GM19043 (cell line): ENCODE measurements around the gene CNKSR3.
A peak's percentile ranks its signal among the peaks of the same experiment; 100 is the strongest.
"Not testable (repeated sequence)": the region's sequence is repeated elsewhere in the genome, so short reads cannot be mapped to it uniquely, and the experiment has no call there.

Experiments used
- ATAC-seq: cut with Tn5 transposase; IDR thresholded peaks from one replicate; pipeline ENCODE4 v1.9.1; 2021; ENCODE audit warnings: low read depth; ENCODE audit not compliant: unreplicated experiment

CNKSR3 gene

GRCh38 chr6:154510144-154510905, at the start of gene CNKSR3:
CNKSR3 (minus strand) TSS chr6:154510685; CDS start chr6:154510114, 571 bp downstream.
- peak; percentile 55 for ATAC-seq

DNA sequence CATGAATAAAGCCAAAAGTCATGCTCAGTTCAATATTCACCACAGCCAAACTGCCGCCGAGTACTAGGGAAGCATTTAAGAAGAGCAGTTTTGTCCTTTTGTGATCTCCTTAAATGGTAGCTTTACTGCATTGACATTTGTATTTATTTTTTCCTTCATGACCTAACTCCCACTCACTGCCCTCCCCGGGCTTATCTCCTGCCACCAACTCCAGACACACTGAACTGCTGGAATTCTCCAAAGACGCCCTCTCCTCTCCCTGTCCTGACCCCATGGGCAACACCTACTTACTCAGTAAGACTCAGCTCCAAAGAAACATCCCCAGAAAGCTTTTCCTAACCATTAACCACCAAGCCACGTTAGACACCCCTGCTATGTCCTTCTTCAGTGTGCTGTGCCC, 48.5 kb upstream of the CNKSR3 start:
- ATAC-seq, result no peak

DNA sequence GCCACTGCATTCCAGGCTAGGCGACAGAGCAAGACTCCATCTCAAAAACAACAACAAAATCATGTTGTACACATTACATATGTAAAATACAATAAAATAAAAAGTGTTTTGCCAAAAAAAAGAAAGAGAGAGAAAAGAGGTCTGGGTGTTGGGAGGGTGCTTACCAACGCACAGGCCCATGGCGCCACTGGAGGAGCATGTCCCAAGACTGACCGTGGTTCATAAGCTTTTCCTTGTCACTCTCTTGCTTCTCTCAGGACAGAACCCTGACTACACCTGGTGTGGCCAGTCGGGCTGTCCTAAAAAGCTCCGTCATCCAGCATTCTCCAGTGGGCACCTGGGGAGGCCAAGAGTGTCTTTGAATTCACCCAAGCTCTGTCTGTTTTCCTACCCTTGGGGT, 48.0 kb upstream of the CNKSR3 start:
- no peak for ATAC-seq

- ATAC-seq, result no peak
These were observed 44.7 kb upstream of the CNKSR3 start for GRCh38 chr6:154555073-154555677.

DNA sequence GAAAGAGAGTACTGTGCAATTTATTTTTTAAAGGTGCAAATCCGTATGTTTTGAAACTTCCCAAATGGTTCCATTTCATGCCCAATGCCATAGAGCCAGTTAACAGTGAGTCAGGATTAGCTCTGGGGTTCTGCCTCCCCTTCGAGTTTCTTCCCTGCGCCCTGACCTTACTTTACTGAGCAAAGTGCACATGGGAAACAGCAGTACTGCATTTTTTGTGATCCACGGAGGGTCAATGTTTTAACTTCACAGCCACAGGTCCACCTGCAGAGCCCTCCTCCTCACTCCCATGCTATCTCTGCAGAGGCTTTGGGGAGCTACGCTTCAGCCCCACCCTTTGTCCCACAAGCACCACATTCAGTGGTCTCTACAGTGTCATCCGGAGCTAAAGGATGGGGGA, 44.0 kb upstream of the CNKSR3 start:
- ATAC-seq, result no peak

DNA sequence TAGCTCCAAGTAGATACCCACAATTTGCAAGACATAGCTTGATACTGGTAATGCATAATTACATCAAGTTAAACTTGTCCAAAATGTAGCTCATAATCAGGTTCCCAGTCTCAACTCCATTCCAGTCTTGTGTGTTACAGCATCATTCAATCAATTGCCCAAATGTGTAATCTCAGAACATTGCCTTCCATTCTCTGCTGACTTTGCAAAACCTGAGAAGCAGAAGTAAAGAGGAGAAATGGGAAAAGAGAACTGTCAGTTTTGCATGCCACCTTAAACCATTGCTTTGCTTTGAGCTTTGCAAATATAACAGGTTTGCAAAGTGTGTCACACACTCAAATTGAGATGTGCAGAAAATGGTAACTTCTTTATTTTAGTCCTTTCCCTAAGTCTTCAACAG, 40.3 kb upstream of the CNKSR3 start:
- ATAC-seq, result no peak

DNA sequence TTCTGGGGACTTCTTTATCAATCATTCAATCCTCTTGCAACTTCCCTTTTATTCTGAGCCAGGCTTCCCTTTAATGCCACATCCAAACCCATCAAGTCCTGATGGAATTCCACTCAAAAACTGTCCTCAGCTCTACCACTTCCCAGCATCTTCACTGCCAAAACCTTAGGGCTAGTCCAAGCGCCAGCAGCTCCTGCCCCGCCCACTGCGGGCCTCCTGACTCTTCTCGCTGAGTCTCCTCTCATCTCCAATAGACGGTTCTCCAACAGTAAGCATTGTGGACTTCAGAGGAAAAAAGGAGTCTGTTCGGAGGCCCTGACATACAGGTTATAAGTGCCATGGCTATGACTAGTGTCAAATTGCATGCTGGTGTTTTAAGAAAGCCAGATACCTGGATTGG, 38.7 kb upstream of the CNKSR3 start:
- ATAC-seq, result no peak

DNA sequence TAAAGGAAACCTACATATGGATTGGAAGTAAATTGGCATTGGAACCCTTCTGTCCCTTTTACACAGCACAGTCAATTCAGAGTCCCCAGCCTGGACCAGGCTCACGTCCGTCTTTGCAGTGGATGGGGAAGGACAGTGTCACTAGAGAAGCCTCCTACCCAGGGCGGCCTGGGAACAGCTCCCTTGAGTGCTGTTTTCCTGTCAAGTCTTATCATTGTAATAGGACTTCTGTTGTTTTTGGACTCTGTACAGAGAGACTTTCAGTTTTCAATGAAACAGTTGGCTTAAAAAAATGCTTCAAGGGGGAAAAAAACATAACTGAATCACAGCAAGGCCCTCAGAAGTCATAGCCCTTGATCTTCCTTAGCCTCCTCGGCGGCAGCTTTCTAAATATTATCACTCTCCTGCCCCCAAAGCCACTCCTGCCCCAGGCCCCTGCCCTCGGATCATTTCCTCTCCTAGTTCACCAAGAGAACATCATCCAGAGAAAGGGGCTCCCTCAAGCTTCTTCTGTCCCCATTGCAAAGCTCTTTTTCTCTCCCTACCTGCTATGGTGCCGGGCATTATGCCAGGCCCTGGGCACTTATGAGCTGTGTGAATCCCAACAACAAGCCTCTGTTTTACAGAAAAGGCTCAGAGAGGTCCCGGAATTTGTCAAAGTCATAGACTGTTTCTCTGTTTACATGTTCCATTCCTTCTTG, 37.8 kb upstream of the CNKSR3 start:
- no peak for ATAC-seq

DNA sequence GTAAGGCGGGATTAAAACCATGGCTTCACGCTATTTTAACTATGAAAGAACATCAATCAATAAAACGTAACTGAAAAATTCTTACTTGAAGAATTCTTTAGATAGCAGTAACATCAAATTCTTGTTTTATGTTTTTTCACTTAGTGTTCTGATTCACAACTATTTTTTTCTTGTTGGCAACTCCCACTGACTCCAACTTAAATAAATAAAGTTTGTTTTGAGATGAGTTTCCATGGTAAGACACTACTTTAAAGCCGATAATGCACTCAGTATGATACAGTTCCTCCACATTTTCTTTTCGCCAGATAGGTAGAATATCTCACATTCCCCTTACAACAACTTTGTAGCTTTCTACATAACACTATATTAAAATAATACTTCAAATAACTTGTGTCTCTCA, 33.1 kb upstream of the CNKSR3 start:
- ATAC-seq, result no peak

DNA sequence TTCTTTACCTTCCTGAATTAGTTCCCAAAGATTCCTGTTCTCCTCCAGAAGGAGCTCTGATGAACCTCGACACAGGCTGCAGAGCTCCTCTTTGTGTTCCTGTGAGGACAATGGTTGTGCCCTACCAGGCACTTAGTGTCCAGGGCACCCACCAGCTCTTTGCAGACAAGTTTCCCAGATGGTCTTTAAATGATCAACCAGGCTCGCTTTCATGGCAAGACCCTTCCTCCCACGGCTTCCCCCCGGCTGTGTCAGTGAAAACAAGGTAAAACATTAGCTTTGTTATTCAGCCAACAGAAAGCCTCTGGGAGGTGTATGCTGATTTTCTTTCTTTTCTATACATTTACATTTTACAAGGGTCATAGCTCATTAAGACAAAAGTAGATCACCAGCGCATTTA, 32.3 kb upstream of the CNKSR3 start:
- ATAC-seq, result no peak

DNA sequence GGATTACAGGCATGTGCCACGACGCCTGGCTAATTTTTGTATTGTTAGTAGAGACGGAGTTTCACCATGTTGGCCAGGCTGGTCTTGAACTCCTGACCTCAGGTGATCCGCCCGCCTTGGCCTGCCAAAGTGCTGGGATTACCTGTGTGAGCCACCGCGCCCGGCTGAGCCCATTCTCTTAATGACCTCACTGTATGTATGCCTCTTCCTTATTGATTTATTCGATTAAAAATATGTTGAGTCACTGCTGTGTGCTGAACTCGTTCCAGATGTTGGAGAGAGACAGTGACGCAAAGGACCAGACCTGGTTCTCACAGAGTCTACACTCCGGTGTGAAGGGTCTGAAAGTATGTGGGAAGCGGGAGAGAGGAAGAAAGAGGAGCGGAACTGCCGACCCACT, 31.4 kb upstream of the CNKSR3 start:
- not testable (repeated sequence) for ATAC-seq

DNA sequence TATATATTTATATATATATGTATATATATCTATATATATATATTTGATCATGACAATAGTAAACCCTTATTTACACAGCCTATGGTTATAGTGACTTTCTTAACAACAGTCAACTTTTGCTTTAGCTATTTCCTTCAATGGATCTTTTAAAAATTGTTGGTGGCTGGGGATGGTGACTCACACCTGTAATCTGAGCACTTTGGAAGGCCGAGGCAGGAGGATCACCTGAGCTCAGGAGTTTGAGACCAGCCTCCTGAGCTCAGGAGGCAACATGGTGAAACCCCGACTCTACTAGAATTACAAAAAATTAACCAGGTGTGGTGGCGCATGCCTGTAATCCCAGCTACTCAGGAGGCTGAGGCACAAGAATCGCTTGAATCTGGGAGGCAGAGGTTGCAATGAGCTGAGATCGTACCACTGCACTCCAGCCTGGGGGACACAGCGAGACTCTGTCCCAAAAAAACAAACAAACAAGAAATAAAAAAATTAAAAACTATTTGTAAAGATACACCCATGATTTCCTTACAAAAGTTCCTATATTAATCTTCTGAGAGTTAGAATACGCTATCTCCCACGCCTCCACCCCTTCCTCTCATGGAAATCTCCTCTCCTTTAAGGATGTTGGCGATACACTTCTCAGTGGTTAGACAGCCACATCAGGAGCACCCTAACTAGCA, 29.2 kb upstream of the CNKSR3 start:
- ATAC-seq, result no peak

- no peak for ATAC-seq
These were observed 28.2 kb upstream of the CNKSR3 start for GRCh38 chr6:154538640-154539191.

DNA sequence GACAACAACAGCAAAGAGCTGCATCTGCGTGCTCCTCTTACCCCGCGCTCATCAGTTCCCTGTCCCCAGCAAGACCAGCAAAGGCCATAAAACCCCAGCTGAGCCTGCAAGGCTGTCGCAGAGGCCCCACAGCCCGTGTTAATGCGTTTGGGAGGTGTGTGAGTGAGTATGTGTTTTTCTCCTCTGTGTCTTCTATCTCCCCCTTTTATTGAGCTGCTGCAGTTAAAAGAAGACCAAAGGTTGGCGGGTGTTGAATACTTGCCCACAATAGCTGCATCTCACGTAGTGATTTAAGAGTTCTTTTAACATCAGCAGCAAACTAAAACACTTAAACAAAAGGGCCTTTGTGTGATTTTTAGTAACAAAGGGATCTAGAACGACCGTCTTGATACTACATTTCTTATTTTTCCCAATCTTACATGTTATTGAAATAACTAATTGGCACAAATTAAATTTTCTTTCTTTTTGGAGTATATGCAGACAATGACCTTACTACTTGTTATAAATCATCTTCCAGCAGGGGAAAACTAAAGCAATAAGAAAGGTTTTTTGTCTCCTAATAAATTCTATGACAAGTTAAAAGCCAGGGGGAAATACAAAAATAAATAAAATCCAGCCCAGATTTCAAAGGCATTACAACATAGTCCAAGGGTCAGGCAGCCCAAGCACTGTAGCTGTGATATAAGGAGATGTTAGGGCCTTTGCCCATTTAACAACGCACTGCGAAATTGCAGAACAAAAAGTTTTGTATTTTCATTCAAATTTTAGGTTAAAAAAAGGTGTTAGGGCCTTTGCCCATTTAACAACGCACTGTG, 27.2 kb upstream of the CNKSR3 start:
- ATAC-seq, result no peak

DNA sequence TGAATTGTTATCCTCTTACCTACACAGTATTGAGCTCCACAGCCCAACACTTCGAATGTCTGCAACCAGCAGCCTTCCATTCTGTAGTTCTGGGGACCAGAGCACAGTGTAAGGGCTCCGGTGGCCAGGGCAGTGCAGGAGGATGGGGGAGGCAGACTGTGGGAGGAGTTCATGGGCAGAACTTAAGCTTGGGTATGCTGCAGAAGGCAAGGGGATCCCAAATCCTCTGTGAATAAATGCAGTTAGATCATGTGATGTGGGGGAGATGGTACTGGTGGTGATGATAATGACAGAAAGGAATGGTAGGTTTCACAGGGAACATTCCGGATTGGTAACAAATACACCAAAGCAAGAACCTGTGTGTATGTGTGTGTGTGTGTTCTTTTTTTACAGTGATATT, 26.5 kb upstream of the CNKSR3 start:
- ATAC-seq, result no peak

- no peak for ATAC-seq
These were observed 25.8 kb upstream of the CNKSR3 start for GRCh38 chr6:154536255-154536654.

DNA sequence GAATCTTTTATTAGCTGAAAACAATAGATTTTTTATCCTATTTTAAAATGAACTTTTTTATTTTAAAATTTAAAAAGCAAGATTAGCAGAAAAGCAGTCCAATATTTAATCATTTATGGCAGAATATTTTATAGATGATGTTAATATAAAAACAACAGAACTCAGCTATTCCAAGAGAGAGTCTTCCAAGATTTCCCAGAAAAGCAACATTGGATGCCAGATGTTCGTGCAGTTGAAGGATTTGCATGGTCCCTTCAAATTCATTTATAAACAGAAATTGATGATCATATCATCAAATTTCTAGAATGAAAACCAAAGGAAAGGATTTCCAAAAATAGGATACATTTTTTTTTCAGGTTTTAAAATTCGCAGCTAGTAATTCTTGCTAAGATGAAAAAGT, 25.4 kb upstream of the CNKSR3 start:
- ATAC-seq, result no peak

GRCh38 chr6:154535147-154535546, 24.7 kb upstream of the CNKSR3 start:
- no peak for ATAC-seq

GRCh38 chr6:154534531-154534930, 24.0 kb upstream of the CNKSR3 start:
- ATAC-seq, result no peak

GRCh38 chr6:154532426-154532825, 21.9 kb upstream of the CNKSR3 start:
- ATAC-seq, result no peak
